Kidney capillary endothelial cell (primary cell): ENCODE data around the gene RFFL.
"Not testable (repeated sequence)": the region's sequence is repeated elsewhere in the genome, so short reads cannot be mapped to it uniquely, and the experiment has no call there.

ENCODE experiments used
- DNase-seq: peaks from one replicate; pipeline ENCODE4 v3.0.0-alpha.2; 2018; ENCODE audit warnings: low spot score

Gene RFFL, protein sequence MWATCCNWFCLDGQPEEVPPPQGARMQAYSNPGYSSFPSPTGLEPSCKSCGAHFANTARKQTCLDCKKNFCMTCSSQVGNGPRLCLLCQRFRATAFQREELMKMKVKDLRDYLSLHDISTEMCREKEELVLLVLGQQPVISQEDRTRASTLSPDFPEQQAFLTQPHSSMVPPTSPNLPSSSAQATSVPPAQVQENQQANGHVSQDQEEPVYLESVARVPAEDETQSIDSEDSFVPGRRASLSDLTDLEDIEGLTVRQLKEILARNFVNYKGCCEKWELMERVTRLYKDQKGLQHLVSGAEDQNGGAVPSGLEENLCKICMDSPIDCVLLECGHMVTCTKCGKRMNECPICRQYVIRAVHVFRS

DNA sequence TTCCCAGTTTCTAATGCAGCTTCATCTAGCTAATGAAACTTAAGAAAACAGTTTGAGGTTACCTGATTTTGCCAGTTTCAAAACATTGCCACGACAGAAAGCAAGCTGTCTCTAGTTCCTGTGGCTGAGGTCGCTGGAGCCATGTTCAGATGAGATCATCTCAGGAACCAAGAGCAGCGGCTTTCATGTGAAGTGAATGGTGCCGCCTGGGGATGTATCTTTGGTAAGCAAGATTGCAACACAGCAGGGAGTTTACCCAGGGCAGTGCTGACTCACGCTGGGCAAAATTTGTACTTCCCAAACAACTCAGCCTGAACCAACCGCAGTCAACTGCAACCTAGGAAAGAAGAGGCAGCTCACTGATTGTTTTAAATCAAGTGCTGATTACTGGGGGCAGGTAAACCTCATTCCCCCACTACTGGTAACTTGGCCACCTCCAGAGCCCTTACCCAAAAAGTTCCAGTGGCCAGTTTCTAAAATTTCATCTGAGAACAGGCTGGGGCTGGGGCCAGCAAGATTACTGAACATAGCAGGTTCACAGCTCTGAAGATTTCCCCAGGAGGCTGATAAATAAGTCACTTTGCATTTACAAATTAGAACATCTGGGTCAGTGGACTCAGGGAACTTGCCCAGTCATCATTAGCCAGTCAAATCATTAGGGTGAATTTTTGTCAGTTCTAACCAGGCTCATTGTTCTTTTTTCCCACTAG, at the start of gene RFFL:
TSS of gene RFFL (minus strand) at position 194 of the 710 bp plus-strand sequence. CDS start 37,154 bp downstream, outside the sequence.
- DNase-seq = peak; percentile 93

DNA sequence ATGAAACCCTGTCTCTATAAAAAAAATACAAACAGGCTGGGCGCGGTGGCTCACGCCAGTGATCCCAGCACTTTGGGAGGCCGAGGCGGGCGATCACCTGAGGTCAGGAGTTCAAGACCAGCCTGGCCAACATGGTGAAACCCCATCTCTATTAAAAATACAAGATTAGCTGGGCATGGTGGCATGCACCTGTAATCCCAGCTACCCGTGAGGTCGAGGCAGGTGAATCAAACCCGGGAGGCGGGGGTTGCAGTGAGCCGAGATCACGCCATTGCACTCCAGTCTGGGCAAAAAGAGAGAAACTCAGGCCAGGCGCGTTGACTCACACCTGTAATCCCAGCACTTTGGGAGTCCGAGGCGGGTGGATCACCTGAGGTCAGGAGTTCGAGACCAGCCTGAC, 47.3 kb upstream of the RFFL start:
- DNase-seq = not testable (repeated sequence)

DNA sequence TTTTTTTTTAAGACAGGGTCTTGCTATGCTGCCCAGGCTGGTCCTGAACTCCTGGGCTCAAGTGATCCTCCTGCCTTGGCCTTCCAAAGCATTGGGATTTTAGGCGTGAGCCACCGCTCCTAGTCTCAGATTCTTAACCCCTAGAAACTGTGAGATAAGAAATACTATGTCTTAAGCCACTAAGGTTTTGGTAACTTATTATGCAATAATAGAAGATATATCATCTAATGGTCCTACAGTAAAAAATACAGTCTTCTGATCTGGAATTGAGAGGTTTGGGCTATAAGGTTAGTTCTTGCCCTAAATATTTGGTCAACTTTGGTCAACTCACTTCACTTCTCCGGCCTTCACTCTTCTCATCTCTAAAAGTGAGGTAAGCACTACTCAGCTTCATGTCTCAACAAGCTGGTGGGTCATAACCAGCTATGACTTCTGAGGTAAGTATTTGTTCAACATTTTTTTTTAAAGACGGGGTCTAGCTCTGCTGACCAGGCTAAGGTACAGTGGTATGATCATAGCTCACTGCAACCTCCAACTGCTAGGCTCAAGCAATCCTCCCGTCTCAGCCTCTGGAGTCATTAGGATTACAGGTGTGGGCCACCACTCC, 41.4 kb upstream of the RFFL start:
- DNase-seq = no peak

DNA sequence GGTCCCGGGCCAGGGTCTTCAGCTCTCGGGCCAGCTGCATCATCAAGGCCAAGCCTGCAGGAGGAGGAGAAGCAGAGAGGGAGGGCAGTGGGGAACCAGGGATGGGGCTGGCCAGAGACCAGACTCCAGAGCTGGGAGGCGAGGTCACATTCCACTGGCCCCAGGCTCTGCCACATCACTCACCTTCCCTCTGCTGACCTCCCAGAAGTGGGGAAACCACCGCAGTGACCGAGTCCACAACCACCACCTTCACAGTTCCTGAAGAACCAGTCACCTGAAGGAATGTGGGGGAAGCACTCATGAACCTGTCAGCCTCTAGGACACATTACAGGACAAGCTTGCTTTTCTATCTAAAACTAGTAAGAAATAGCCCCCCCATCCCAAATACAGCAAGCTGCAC, 39.8 kb upstream of the RFFL start:
- DNase-seq = no peak

DNA sequence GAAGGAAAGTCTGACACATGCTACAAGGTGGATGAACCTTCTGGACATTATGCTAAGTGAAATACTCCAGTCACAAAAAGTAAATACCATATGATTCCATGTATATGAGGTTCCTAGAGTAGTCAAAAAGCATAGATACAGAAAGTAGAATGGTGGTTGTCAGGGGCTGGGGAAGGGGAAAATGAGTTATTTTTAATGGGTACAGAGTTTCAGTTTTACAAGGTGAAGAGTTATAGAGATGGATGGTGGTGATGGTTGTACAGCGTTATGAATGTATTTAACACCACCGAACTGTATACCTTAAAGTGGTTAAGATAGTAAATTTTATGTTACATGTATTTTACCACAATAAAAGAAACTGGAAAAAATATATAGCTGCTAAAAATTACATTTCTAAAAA, 38.2 kb upstream of the RFFL start:
- DNase-seq = no peak

DNA sequence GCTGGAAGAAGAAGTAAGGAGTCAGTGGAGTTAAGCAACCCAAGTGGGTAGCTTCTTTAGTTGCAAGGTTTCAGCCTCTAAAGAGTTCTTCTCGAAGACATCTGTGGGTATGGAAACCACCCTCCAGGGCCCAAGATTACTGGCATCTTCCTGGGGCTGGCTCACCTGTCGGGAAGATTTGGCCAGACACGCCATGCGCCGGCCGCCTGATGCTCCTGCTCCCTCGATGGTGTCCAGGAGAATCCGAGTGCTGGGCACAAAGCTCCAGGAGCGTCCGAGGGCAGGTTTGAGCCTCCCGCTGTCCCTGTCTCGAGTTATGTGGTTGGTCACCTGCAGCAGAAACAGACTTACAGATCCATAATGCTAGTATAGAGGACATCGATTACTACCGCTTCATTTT, 37.5 kb upstream of the RFFL start:
- DNase-seq = no peak

DNA sequence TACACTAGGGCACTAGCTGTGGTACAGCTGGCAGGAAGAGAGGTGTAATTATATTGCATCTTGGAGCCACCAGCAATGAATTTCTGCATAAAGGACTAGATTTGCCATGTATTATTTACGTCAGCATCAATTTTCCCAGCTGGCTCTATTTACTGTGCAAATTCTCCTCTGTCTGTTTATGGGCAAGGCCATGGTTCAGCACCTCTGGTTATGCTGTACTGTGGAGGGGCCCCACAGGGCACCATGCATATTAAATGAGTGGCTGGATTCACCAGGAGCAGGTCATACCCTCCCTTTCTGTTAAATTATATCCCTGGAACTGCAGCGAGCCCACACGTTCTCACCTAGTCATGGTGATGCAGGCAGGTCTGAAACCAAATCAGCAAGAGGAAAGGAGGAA, 36.4 kb upstream of the RFFL start:
- no peak for DNase-seq

DNA sequence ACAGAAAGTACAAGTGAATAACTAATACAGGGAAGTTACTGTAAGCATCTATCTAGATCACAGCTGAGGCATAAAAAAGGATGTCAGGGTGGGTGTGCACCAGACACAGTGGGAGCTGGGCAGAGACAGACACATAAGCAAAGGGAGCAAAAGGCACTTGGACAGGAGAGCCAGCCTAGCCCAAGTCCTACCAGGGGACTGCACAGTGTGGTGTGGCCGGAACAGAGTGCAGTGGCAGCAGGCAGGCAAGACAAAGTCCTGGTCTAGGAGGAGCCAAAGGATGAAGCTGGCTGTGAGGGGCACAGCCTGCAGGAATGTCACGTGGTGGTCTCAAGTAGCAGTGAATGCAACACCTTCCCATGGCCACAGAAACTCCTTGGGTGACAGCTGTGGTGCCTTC, 34.3 kb upstream of the RFFL start:
- DNase-seq = no peak

DNA sequence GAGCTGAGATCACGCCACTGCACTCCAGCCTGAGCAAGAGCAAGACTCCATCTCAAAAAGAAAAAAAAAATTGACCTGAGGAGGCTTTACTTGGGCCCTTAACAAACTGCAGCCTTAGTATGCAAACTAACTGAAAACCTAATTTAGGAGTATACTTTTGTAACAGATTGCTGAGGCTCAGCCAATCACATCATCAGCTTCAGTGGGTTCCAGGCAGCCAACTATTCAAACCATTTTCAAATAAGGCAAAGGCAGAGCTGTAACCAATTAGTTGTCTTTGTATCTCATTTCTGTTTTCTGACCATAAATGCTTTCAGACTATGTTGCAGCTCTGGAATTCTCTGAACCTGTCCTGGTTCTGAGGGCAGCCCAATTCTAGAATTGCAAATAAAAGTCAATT, 32.2 kb upstream of the RFFL start:
- DNase-seq = no peak

DNA sequence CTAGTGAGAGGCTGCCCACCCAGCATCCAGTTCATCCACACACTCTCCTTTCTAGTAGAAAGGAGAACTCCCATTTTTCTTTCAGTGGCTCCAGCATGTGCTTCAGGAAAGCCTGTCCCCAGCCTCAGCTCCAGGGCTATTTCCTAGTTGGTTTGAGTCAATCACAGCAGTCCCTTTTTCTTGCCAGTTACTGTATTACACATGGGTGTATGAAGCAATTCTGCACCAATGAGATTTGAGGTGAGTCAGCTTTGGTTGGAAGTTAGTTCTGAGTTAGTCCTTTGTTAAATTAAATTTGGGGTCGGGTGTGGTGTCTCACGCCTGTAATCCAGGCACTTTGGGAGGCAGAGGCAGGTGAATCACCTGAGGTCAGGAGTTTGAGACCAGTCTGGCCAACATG, 31.4 kb upstream of the RFFL start:
- no peak for DNase-seq

DNA sequence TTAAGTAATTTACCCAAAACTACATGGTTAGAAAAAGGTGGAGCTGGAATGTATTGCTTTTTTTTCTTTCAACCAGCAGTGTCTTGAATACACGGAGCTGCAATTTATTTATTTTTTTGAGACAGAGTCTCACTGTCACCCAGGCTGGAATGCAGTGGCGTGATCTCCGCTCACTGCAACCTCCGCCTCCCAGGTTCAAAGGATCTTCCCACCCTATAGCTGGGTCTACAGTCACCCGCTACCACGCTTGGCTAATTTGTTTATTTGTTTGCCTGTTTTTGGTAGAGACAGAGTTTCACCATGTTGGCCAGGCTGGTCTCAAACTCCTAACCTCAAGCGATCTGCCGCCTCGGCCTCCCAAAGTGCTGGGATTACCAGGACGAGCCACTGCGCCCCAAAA, 27.2 kb upstream of the RFFL start:
- not testable (repeated sequence) for DNase-seq

DNA sequence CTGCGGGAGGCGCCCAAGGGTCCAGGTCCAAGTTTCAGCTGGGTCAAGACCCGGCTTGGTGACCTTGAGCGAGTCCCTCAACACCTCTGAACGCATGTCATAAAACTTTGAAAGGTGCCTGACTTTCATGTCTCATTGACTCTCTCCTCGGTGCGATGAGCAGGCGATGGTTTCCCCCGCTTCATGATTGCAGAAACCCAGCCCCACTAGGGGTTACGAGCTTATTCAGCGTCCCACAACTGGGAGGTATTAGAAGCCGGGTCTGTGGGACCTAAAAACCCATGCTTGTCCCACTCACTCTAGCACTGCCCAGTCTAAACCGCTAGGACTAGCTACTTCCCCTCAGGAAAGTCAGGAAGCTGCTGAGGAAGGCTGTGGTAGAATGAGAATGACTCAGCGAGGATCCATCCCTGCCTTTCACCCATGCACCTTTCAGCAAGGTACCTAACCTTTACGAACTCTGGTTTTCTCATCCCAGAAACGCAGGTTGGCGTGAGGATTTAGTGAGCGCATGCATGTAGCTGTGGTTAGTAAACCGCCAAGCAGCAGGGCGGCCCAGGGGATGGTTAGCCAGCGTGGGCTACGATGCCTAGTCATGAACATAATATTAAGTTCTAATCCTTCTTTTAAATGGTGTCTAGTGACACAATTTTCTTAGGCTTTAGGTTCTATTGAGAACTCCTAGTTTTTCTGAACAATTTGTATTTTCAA, 26.2 kb upstream of the RFFL start:
- DNase-seq = peak; percentile 73

DNA sequence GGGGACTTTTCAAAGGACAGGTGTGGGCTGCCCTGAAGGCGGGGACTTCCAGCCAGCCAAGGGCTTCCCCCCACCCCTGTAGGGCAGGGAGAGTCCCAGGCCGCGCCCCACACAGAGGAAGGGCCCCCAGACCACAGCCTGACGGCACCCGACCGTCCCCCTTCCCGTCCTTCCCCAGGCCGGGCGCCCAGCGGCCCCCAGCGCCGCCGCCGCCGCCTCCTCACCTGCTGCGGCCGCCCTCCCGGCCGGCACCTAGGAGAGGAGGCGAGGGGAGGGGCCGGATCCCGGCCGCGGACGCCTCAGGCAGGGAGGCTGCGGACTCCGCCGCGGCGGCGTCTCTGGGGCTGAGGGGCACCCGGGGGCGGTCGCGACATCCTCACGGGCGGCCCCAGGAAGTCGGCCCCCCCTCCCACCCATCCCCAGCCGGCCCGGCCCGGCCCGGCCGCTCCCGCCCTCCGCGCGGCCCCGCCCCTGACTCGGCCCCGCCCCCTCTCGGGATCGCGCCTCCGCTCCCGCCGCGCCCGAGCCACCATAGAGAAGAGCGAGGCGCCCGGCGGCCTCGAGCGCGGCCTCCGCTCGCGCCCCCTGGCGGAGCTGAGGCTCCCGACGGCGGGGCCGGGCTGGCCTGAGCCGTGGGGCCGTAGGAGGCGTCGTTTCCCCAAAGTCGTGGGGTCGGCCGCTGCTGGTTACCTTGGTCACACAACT, 25.5 kb upstream of the RFFL start:
- DNase-seq = peak; percentile 81

DNA sequence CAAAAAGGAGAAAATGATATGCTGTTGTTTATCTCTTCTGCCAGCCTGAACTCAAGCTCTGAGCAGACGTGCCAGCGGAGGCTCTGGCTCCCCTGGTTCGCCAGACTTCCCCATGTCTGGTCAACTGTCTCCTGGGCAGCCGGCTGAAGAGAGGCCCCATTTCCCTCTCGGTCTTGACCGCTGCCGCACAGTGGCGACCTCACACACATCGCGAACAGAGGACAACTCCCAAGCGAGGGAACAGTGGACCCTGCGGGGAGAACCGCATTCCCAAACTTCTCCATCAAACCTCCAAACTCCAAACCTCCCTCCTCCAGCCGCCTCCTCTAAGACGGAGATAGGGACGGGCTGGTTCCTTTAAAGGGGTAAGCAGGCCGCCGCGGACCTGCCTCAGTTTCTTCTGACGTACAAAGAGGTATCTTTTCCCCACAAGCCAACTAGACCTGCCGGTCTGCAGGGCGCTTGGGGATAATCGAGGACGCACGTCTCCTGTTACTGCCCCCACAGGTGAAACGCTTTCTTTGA, 24.9 kb upstream of the RFFL start:
- DNase-seq = peak; percentile 35

DNA sequence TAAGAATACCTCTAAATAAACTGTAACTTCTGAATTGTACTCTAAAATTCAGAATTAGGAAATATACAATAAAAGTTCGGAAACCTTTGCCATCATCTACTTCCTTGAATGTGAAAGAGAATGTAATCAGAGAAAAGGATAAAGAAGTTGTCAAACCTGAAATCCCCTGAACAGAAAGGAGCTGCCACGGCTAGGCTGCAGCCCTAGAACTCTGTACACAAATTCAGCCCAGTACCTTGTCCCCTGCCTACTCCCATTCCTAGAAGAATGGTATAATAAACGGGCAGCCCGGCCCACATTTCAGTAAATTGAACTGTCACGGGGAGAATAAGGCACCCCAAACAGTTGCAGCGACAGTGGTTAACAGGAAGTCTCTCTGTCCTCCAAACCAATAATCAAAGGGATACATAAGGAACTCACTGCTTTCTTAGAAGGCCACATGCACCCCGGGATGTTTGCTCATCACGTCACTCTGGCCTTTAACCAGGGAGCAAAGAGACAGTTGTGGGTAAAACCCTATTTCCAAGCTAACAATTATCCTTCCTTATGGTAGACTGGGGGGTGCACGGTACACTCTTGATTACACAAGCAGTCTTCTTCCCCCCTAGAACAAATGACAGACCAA, 24.3 kb upstream of the RFFL start:
- no peak for DNase-seq

DNA sequence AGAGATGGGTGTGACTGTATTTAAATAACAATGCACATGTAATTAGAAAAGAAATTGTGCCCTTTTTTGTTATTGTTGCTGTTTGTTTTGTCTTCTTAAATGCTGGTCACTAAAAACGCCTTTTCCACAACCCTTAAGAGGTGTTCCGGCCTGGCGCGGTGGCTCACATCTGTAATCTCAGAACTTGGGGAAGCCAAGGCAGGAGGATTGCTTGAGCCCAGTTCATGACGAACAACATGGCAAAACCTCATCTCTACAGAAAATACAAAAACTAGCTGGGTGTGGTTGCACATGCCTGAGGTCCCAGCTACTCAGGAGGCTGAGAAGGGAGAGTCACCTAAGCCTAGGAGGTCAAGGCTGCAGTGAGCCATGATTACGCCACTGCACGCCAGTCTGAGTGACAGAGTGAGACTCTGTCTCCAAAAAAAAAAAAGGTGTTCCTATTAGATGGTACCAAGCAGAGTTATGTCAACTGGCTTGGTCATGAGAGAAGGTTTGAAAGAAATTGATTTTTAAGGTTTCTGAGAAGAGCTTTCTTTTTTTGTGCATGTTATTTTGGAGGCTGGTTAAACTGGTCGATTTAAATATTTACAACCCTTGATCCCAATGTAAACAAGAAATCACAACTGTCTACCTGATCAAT, 23.5 kb upstream of the RFFL start:
- no peak for DNase-seq

DNA sequence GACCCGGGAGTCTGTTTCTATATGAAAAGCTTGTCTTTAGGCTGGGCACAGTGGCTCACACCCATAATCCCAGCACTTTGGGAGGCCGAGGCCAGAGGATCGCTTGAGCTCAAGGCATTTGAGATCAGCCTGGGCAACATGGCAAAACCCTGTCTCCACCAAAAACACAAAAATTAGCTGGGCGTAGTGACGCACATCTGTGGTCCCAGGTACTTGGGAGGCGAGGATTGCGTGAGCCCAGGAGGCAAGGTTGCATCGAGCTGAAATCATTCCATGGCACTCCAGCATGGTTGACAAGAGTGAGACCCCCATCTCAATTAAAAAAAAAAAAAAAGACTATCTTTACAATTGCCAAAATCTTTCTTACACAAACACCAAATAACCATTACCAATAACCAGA, 22.7 kb upstream of the RFFL start:
- DNase-seq = no peak

DNA sequence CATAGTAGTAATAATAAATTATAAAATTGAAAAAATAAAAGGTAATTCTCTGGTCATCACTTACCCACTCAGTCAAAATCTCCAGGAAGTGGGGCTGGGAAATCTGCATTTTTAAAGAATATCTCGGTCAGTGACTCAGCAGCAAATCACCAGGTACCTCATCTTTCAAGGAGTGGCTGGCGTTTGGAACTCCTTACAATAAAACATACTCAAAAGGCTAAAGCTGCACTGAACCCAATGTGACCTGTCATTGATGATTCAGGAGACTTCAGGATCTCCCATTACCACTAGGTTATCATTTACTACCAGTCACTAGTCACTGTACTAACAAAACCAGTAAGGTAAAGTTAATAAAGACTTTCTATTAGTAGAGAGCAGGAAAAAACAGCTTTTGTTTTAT, 21.5 kb upstream of the RFFL start:
- DNase-seq = peak; percentile 58

DNA sequence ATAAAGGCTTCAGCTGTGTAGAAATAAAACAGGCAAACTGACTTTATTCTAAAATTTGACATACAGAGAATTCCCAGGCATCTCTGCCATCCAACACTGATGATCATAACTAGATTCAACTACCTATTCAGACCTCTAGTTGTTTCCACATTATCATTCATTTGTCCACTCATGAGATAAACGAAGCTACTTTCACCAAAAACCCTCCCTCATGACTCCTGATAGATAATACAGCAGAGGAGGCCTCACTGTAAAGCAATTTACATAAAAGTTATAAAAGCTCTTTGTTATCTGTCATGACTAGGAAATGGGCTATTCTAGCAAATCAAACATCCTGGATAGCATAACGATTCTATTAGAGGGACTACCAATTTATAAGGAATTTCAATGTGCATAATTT, 19.6 kb upstream of the RFFL start:
- no peak for DNase-seq

DNA sequence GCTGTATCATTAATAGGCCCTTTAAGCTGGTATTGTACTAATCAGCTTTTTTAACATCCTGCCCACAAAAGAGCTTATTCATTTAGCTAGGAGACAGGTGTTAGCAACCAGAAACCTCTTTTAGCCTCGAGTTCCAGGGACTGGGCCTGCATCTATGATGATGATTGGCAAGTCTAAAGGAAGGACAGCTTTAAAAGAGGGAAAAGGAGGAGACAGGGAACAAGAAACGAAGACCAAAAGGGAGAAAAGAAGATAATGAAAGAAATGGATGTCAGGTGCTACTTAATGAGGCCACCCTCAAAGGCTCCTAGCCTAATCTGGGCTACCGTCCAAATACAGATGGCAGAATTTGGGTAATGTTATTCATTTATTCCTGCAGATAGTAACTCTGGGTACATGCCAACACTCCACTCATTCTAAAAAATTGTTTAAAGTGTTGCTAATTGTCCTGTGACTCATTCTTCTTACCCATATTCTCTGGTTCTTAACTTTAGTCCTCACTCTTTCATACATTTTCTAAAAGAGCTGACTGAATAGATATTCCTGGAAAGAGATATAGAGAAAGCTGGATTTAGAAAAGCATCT, 18.7 kb upstream of the RFFL start:
- peak; percentile 42 for DNase-seq
